HG03378 (cell line): ENCODE data around the gene RBFOX1.

Experiments used
- ATAC-seq: cut with Tn5 transposase; IDR thresholded peaks from one replicate; pipeline ENCODE4 v1.9.1; 2021; ENCODE audit warnings: mild to moderate bottlenecking, moderate library complexity; ENCODE audit not compliant: unreplicated experiment

The RBFOX1 gene

DNA sequence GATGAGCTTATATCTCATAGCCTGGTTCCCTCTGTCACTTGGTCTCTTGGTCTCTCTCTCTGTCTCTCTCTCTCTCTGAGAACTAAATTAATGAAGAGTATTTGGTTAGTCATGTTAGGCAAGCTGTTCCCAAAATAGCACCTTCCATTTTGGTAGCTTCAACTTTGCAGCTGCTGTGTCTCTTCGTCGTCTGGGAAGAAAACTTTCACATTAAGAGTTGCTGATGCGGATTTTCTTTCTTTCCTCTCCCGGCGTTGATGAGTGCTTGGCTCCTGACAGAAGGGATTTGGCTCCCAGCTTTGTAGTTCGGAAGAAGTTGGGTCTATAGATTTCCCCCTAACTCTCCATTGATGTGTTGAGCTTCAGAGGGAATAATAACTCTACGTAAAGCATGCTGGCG, at the start of gene RBFOX1:
Gene RBFOX1 (plus strand): TSS at position 235 of the 400 bp plus-strand sequence.
- ATAC-seq = no peak

DNA sequence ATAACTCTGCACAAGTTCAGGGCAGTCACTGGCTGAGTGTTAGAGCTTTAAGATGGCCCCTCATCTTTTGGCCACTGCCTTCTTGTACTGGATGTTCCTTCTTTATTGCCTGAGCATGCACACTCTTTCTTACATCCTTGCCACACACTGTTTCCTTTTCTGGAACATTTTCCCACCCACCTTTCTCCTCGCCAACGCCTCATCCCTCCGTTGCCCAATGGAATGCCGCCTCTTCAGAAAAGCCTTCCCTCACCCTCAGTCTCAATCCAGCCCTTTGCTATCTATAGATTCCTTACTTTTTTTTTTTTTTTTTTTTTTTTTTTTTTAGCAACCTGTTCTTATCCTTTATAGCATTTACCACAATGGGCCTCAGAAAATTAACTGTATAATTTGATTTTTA, 47.9 kb upstream of the RBFOX1 start:
- no peak for ATAC-seq

DNA sequence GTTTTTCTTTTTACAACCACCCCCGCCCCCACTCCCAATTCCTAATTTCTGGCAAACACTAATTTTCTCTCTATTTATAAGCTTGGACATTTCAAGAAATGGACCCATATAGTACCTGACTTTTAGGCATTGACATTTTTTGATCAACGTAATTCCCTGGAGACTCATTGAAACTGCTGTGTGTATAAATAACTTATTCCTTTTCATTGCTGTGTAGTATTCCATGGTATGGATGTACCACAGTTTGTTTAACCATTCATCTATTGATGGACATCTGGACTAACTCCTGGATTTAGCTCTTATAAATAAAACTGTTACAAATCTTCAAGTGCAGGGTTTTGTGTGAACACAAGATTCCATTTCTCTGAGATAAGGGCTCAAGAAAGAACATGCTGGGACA, 47.1 kb upstream of the RBFOX1 start:
- no peak for ATAC-seq

- no peak for ATAC-seq
Observed at GRCh38 chr16:7289299-7289698, 43.3 kb upstream of the RBFOX1 start.

DNA sequence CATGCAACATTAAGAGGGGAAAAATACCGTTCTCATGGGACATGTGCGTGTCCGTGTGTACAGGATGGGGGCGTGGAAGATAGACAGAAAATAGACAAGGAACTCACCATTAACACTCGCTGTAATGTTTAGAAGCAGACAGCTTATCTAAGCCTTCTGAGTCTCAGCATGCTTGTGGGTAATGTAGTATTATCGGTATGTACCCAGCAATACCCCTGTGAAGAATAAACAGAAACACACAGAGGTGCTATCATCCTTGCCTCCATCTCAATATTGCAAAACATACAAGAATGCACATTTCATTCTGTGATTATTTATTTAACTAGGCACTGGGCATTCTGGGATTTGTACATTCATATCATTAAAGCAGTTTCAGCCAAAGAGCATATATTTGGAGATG, 42.0 kb upstream of the RBFOX1 start:
- ATAC-seq = no peak

DNA sequence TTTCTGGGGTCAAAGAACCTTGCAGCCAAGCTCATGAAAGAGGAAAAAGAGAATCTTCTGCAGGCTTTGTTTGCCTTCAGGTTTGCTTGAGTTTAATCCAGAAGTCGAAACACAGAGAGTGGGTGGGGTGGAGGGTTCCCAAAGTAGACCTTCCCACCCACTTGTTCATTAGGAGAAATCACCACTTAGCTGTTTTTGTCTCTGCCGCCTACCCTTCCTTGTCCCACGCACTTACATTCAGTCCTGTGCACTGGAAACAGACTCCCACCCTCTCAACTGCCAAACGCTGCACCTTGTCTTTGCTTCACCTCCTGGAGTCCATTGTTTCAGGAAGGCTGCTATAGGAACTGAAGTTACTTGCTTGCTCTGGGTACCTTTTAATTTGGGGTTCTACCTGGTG, 38.6 kb upstream of the RBFOX1 start:
- ATAC-seq = no peak

DNA sequence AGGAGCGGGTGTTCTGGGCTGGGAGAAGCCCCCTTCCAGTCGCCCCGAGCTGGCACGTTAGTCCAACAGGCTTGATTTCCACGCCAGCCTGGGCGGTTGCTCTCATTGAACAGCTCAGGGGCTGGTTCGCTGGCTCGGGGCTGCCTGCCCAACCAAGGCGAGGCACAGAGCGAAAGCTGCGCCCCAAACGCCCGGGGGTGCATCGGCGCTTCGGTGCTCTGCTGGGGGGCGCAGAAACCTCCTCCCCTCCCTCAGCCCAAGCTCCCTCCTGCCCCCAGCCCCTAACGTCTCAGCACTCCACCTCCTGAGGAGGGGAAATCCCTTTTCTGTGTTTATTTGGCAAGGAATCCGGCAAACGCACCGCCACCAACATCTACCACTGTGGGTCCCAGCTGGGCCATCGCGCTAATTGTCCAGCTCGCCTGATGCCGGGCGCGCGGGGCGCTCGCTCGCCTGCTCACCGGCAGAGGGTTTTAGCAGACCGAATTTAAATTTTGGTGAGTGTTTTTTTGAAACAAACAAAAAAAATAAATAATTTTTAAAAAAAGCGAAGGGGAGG, 29.5 kb upstream of the RBFOX1 start:
- ATAC-seq = no peak

DNA sequence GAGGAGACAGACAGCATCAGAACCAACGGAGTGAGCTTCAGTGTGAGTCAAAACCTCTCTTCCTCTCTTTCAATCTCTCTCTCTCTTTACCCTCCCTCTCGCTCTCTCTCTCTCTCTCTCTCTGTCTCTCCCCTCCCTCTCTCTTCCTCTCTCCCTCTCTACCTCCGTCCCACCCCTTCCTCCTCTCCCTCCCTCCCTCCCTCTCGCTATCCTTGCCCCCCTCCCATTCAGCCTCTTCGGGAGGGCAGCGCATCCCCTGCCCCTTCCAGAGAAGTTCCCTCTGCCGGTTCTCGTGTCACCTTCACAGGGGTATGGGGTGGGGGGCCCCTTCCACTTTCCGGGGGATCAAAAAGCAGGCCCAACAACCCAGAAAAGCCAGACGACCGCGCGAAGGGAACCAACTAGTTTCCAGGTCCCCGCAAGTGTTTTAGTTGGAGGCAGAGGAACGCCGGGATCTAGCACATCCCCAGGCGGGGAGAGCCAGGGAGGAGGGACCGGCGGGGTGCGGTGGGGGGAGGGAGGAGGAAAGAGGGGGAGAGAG, 28.9 kb upstream of the RBFOX1 start:
- ATAC-seq = no peak

GRCh38 chr16:7304279-7304678, 28.4 kb upstream of the RBFOX1 start:
- no peak for ATAC-seq

DNA sequence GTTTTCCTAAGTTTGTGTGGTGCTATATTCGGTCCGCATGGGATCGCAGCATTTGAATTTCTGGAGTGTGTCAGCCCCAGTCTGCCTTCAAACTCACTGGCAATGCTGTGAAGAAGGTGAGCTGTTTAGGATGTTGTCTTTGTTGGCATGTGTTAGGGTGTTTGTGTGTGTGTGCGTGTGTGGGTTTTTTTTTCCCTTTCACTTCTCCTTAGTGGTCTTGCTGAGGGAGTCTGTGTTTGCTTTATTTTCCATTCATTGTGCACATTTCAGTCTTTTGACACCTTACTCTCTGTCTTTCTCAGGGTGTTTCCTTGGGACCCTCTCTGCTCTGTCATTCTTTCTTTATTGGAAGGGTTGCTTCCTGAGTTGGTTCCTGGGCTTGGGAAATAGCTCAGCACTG, 27.7 kb upstream of the RBFOX1 start:
- ATAC-seq = no peak

- ATAC-seq = no peak
Observed at GRCh38 chr16:7313170-7313569, 19.5 kb upstream of the RBFOX1 start.

DNA sequence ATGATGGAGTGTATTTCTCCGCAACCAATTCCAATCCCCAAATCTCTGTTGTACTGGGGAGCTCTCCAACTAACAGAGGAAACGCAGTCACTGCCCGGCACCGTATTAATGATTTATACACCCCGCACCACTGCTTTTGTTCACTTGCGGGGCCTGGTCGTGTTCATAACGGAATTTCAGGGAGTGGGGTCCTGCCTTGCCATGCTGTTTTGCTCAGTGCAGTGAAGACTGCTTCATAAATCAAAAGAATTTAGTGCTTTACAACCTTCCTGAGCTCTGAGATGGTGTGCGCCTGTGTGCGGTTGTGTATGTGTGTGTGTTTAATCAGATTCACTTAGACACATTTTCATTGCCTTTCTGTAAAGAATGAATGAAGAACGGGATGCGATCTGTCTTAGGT, 18.5 kb upstream of the RBFOX1 start:
- no peak for ATAC-seq

DNA sequence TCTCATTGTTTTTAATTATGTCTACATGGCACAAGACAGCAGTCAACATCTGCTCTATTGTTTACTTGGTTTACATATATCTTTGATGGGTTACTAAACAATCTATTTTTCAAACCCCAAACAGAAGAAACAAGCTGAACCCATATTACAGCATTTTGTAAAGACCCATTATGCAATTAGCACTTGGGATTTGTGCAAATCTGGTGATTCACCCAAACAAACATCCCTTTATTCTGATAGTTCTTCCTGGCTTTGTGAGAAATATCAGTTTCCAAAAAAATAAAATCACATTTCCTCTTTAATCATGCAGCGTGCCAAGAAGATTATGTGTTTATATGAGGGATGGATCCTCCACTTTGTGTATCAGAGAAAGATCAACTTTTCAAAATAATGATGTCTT, 16.8 kb upstream of the RBFOX1 start:
- no peak for ATAC-seq

- ATAC-seq = no peak
Observed at GRCh38 chr16:7316281-7316888, 16.3 kb upstream of the RBFOX1 start.

DNA sequence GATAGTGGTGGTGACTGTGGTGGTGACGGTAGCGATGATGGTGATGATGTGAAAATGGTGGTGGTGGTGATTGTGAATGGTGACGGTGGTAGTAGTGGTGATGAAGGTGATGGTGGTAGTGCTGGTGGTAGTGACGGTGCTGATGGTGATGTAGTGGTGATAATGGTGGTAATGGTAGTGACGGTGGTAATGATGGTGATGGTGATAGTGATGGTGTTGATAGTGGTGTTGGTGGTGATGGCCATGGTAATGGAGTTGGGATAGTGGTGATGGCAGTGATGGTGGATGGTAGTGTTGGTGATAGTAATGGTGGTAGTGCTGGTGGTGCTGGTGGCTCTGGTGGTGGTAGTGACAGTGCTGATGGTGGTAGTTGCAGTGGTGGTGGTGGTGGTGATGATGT, 14.7 kb upstream of the RBFOX1 start:
- ATAC-seq = no peak

- ATAC-seq = no peak
Observed at GRCh38 chr16:7318686-7319085, 14.0 kb upstream of the RBFOX1 start.

- no peak for ATAC-seq
Observed at GRCh38 chr16:7319514-7319913, 13.1 kb upstream of the RBFOX1 start.

DNA sequence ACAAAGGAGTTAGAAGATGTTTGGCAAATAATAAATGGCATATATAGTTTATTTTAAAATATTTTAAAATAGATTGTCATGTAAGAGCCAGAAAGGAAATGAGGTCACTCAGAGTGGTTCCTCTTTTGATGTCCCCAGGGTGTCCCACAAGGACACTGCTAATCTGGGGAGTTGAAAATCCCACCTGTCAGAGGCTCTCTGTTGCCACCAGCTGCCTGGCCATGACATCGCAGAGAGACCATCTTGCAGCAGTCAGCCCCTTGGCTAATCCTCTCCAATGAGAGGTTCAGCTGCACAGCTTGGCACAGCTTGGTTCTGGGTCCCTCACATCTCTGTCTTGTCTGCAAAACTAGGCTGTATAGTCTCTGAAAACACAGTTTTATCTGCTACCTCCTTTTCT, 11.0 kb upstream of the RBFOX1 start:
- no peak for ATAC-seq

DNA sequence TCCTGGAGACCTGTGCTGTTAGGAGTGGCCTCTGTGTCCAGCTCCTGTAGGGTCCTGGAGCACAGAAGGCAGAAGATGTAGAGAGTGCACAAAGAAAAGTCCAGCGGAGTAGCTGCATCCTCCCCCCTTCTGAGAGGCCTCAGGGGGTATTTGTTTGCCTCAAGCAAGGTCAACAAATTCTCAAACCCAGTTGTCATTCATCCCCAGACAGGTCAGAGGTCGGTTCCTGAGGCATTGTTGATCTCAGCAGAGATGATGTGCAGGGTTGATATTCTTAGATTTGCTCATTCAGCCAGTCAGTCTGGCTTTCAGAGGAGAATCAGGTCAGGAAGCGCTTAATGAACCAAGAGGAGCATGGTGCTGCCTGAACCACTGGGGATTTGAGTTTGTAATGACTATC, 8.3 kb upstream of the RBFOX1 start:
- no peak for ATAC-seq

DNA sequence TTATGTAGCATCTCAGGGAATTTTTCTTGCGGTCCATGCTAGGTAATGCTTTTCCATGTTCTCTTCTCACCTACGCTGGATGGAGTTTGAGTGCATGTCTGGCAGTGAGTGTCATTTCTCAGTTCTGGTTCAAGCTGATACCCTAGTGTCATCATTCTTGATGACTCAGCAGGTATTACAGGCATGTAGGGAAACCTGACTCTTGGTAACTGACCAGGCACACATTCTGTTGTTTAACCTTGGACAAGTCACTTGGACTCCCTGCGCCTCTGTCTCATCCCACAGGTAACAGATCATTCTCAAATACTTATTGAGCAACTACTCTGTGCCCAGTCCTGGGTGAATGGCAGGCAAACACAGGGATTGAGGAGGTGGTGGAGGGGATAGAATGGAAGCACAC, 6.8 kb upstream of the RBFOX1 start:
- ATAC-seq = no peak

- ATAC-seq = no peak
Observed at GRCh38 chr16:7330709-7331108, 1.9 kb upstream of the RBFOX1 start.

DNA sequence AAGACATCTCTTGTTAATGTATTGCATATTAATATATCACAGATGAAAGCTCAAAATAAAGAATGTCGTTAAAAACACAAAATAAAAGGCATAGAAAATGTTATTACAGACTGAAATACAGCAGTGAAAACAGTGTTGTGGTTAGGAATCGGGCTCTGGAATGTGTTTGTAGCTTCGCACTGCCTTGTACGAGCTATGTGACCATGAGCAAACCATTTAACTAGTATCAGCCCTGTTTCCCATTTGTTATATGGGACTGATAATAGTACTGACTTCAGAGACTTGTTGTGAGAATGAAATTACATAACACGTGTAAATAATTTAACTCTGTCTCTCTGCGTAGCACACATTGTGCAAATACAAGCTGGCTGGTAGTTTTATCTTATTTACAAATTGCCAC, 648 bp upstream of the RBFOX1 start:
- no peak for ATAC-seq

- ATAC-seq = no peak
Observed at GRCh38 chr16:7333180-7333725, 608 bp downstream of the RBFOX1 start.
